ACC112 (cell line): ENCODE measurements around the gene TBCE.
"Not testable (repeated sequence)": the region's sequence is repeated elsewhere in the genome, so short reads cannot be mapped to it uniquely, and the experiment has no call there.

Experiments
- H2AFZ ChIP-seq: fragments of 200-600 bp; sonication (generic); one replicate; pipeline ENCODE4 v1.6.0; 2017; ENCODE audit warnings: antibody characterized with exemption, low read length; ENCODE audit not compliant: unreplicated experiment
- H3K27ac ChIP-seq: fragments of 200-600 bp; sonication (generic); 2 replicates; pipeline ENCODE4 v1.5.1; 2014; ENCODE audit warnings: low read depth, mild to moderate bottlenecking, antibody characterized with exemption, low read length, moderate library complexity
- H3K27me3 ChIP-seq: fragments of 200-600 bp; sonication (generic); 2 replicates; pipeline ENCODE4 v1.6.1; 2014; ENCODE audit warnings: mild to moderate bottlenecking, antibody characterized with exemption, low read length, moderate library complexity, mixed read lengths; ENCODE audit not compliant: insufficient read depth
- H3K36me3 ChIP-seq: fragments of 200-600 bp; sonication (generic); 2 replicates; pipeline ENCODE4 v1.6.1; 2016; ENCODE audit warnings: mild to moderate bottlenecking, antibody characterized with exemption, low read length, moderate library complexity, mixed read lengths; ENCODE audit not compliant: insufficient read depth
- H3K4me1 ChIP-seq: fragments of 200-600 bp; sonication (generic); one replicate; pipeline ENCODE4 v1.6.1; 2016; ENCODE audit warnings: low read length, mixed read lengths; ENCODE audit not compliant: insufficient read depth, unreplicated experiment, control insufficient read depth
- H3K4me3 ChIP-seq: fragments of 200-600 bp; sonication (generic); 2 replicates; pipeline ENCODE4 v1.5.1; 2014; ENCODE audit warnings: mild to moderate bottlenecking, low read depth, low read length
- H3K79me2 ChIP-seq: fragments of 200-600 bp; sonication (generic); one replicate; pipeline ENCODE4 v1.6.0; 2016; ENCODE audit warnings: low read length; ENCODE audit not compliant: control insufficient read depth, unreplicated experiment, insufficient read depth

TBCE gene

GRCh38 chr1:235357485-235358373, 9.5 kb upstream of the TBCE start:
- no peaks in the 10 kb centered on the region for H3K36me3 ChIP-seq
- no peaks in the 10 kb centered on the region for H3K27me3 ChIP-seq
- H3K27ac ChIP-seq = no peak overlapping the region
- no peak overlapping the region for H3K4me3 ChIP-seq
- H3K79me2 ChIP-seq = no peaks in the 10 kb centered on the region
- H3K4me1 ChIP-seq = no peaks in the 10 kb centered on the region
- no peak overlapping the region for H2AFZ ChIP-seq

DNA sequence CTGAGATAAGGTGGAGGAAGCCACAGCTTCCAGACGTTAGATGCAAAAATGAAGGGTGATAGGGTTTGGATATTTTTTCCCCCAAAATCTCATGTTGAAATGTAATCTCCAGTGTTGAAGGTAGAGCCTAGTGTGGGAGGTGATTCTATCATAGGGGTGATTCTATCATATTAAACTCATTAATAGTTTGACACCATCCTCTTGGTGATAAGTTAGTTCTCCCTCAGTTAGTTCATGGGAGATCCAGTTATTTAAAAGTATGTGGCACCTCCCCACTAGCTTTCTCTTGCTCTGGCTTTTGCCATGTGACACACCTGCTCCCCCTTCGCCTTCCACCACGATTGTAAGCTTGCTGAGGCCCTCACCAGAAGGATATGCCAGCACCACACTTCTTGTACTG, 8.3 kb upstream of the TBCE start:
- Histone ChIP-seq H3K4me3 (no peak overlapping the region), H3K27ac (no peak overlapping the region), H3K4me1 (no peaks in the 10 kb centered on the region), H3K27me3 (no peaks in the 10 kb centered on the region), H3K36me3 (no peaks in the 10 kb centered on the region), H2AFZ (no peak overlapping the region), H3K79me2 (no peaks in the 10 kb centered on the region)

GRCh38 chr1:235364189-235364588, 3.0 kb upstream of the TBCE start:
- H3K4me3 ChIP-seq, H3K4me1 ChIP-seq, H3K27me3 ChIP-seq, H3K36me3 ChIP-seq, H3K27ac ChIP-seq, H2AFZ ChIP-seq: not testable (repeated sequence)
- H3K79me2 ChIP-seq = peaks cover 15% of the 10 kb centered on the region

- H3K4me1 ChIP-seq = peaks cover 6% of the 10 kb centered on the region
- no peaks in the 10 kb centered on the region for H3K36me3 ChIP-seq
- H3K4me3 ChIP-seq = no peak overlapping the region; the same call in 1 of the 2 replicates
- H3K79me2 ChIP-seq = peaks cover 29% of the 10 kb centered on the region
- H2AFZ ChIP-seq = no peak overlapping the region
- no peaks in the 10 kb centered on the region for H3K27me3 ChIP-seq
- H3K27ac ChIP-seq = no peak overlapping the region
Measured at GRCh38 chr1:235366286-235366685, 941 bp upstream of the TBCE start.

DNA sequence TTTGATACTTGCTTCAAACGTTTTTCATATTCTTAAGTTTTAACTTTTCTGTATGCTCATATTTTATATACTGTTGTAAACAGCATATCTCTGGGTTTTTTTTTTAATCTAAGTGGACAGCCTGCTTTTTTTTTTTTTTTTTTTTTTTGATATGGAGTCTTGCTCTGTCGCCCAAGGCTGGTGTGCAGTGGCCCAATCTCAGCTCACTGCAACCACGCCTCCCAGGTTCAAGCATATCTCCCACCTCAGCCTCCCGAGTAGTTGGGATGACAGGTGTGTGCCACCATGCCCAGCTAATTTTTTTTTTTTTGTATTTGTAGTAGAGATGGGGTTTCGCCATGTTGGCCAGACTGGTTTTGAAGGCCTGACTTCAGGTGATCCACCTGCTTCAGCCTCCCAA, 1.2 kb downstream of the TBCE start:
- Histone ChIP-seq H3K4me3 (peak overlapping the region; percentile 93), H3K4me1 (peaks cover 6% of the 10 kb centered on the region), H3K36me3 (no peaks in the 10 kb centered on the region), H2AFZ (no peak overlapping the region), H3K27me3 (no peaks in the 10 kb centered on the region), H3K27ac (no peak overlapping the region), H3K79me2 (peaks cover 45% of the 10 kb centered on the region)

- Histone ChIP-seq H2AFZ (no peak overlapping the region), H3K79me2 (peaks cover 53% of the 10 kb centered on the region), H3K4me1 (peaks cover 6% of the 10 kb centered on the region), H3K27me3 (no peaks in the 10 kb centered on the region), H3K27ac (no peak overlapping the region), H3K4me3 (no peak overlapping the region), H3K36me3 (no peaks in the 10 kb centered on the region)
Measured at GRCh38 chr1:235369802-235370201, 2.6 kb downstream of the TBCE start.

DNA sequence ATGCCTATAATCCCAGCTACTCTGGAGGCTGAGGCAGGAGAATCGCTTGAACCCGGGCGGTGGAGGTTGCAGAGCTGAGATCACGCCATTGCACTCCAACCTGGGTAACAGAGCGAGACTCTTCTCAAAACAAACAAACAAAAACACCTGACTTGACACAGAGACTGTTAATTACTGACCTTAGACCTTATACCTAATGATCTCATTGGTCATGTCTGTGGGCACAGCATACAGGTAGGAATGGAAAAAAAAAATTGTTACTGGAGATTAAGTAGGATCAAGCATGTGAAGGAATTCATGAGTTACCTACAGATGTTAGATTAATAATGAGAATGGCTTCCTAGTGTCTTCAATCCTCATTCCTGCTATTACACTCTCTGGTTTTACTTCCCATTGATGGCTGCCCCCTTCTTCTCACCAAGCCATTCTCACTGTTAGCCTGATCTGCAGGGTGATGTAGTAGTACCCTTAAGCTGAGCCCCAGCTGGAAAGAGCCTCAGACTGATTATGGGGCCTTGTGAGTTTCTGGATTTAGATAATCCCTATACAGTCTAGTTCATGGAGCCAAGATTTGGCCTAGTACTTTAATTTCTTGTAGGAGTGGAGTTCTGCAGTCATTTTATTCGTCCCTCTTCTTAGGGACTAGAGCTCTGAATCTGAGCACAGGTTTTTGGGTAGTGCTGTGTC, 8.8 kb downstream of the TBCE start:
- no peaks in the 10 kb centered on the region for H3K27me3 ChIP-seq
- H3K79me2 ChIP-seq = peaks cover 46% of the 10 kb centered on the region
- H3K27ac ChIP-seq = no peak overlapping the region
- peaks cover 5% of the 10 kb centered on the region for H3K36me3 ChIP-seq
- H3K4me3 ChIP-seq = no peak overlapping the region
- H2AFZ ChIP-seq = no peak overlapping the region
- H3K4me1 ChIP-seq = no peaks in the 10 kb centered on the region

GRCh38 chr1:235378134-235378735, 11.0 kb downstream of the TBCE start:
- H2AFZ ChIP-seq, H3K27me3 ChIP-seq, H3K36me3 ChIP-seq, H3K27ac ChIP-seq, H3K4me1 ChIP-seq, H3K4me3 ChIP-seq: not testable (repeated sequence)
- H3K79me2 ChIP-seq = peaks cover 31% of the 10 kb centered on the region

- H3K36me3 ChIP-seq, H3K79me2 ChIP-seq, H2AFZ ChIP-seq, H3K4me3 ChIP-seq, H3K4me1 ChIP-seq, H3K27ac ChIP-seq, H3K27me3 ChIP-seq: not testable (repeated sequence)
Measured at GRCh38 chr1:235381955-235382739, 14.9 kb downstream of the TBCE start.

DNA sequence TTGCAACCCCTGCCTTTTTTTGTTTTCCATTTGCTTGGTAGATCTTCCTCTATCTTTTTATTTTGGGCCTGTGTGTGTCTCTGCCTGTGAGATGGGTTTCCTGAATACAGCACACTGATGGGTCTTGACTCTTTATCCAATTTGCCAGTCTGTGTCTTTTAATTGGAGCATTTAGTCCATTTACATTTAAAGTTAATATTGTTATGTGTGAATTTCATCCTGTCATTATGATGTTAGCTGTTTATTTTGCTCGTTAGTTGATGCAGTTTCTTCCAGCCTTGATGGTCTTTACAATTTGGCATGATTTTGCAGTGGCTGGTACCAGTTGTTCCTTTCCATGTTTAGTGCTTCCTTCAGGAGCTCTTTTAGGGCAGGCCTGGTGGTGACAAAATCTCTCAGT, 18.4 kb downstream of the TBCE start:
- H3K27me3 ChIP-seq, H3K4me3 ChIP-seq, H3K4me1 ChIP-seq, H2AFZ ChIP-seq, H3K27ac ChIP-seq, H3K36me3 ChIP-seq: not testable (repeated sequence)
- peaks cover 16% of the 10 kb centered on the region for H3K79me2 ChIP-seq
